SU-DHL-6 (cell line): Measurements from ENCODE around the gene ADRB1.

ENCODE experiments used
- H2AFZ ChIP-seq: fragments of 200-600 bp; sonication (generic); 2 replicates; pipeline ENCODE4 v1.6.1; 2014; ENCODE audit warnings: low read depth, mild to moderate bottlenecking, moderate library complexity, mixed read lengths, antibody characterized with exemption, low read length; ENCODE audit not compliant: severe bottlenecking
- H3F3A ChIP-seq: fragments of 200-600 bp; shearing (Covaris generic); 2 replicates; pipeline ENCODE4 v1.6.0; 2016; ENCODE audit warnings: antibody characterized with exemption, mild to moderate bottlenecking; ENCODE audit not compliant: insufficient read depth
- H3K27ac ChIP-seq: fragments of 200-600 bp; sonication (generic); 2 replicates; pipeline ENCODE4 v1.5.1; 2016; ENCODE audit warnings: low read depth, mild to moderate bottlenecking, low read length, moderate library complexity, mixed read lengths
- H3K27me3 ChIP-seq: fragments of 200-600 bp; sonication (generic), shearing (Covaris generic); 2 replicates; pipeline ENCODE4 v1.6.0; 2014; ENCODE audit warnings: mild to moderate bottlenecking, low read length
- H3K36me3 ChIP-seq: fragments of 200-600 bp; sonication (generic); 2 replicates; pipeline ENCODE4 v1.6.1; 2014; ENCODE audit warnings: mild to moderate bottlenecking, low read length, mixed read lengths
- H3K4me2 ChIP-seq: fragments of 300-600, 200-600 bp; shearing (Covaris generic), sonication (generic); 2 replicates; pipeline ENCODE4 v1.6.0; 2014; ENCODE audit warnings: low read length, low read depth, mild to moderate bottlenecking; ENCODE audit not compliant: poor library complexity, severe bottlenecking
- H3K4me3 ChIP-seq: fragments of 200-600 bp; sonication (generic); 2 replicates; pipeline ENCODE4 v1.5.1; 2014; ENCODE audit warnings: antibody characterized with exemption, low read length, mild to moderate bottlenecking, mixed read lengths; ENCODE audit not compliant: insufficient read depth, poor library complexity, severe bottlenecking
- H3K79me2 ChIP-seq: fragments of 200-600 bp; sonication (generic); 2 replicates; pipeline ENCODE4 v1.6.1; 2014; ENCODE audit warnings: mild to moderate bottlenecking, low read length, moderate library complexity; ENCODE audit not compliant: insufficient read depth
- H3K9ac ChIP-seq: fragments of 200-600 bp; sonication (generic); 2 replicates; pipeline ENCODE4 v1.7.0; 2014; ENCODE audit warnings: mild to moderate bottlenecking, low read length
- H3K9me2 ChIP-seq: fragments of 200-600 bp; sonication (generic); replicated peaks from 2 replicates; pipeline ENCODE4 v1.6.1; 2014; ENCODE audit warnings: low read length; ENCODE audit not compliant: insufficient read depth
- H3K9me3 ChIP-seq: fragments of 200-600 bp; sonication (generic); 2 replicates; pipeline ENCODE4 v1.6.1; 2014; ENCODE audit warnings: low read length, mixed read lengths; ENCODE audit not compliant: insufficient read depth
- H4K20me1 ChIP-seq: fragments of 200-600 bp; sonication (generic); 2 replicates; pipeline ENCODE4 v1.6.1; 2014; ENCODE audit warnings: low read depth, mild to moderate bottlenecking, antibody characterized with exemption, low read length, moderate library complexity, mixed read lengths
- CTCF ChIP-seq: fragments of 200-600 bp; sonication (generic); IDR thresholded peaks from one replicate; pipeline ENCODE4 v1.5.1; 2017; ENCODE audit warnings: antibody characterized with exemption, mild to moderate bottlenecking, low read length, moderate library complexity; ENCODE audit not compliant: insufficient read depth, poor library complexity, severe bottlenecking
- EZH2phosphoT487 ChIP-seq: fragments of 200-600 bp; sonication (generic), shearing (Covaris generic); conservative IDR thresholded peaks from 2 replicates; pipeline ENCODE4 v1.6.1; 2018; ENCODE audit warnings: mild to moderate bottlenecking, antibody characterized with exemption, low read length, moderate library complexity, mixed read lengths

Gene ADRB1

GRCh38 chr10:114027041-114027394 is 16.6 kb upstream of the ADRB1 start:
- no peak overlapping the region for H3K4me3 ChIP-seq
- no peaks in the 10 kb centered on the region for H3K9me2 ChIP-seq
- no peaks in the 10 kb centered on the region for H3F3A ChIP-seq
- H3K36me3 ChIP-seq: no peaks in the 10 kb centered on the region
- H3K4me2 ChIP-seq: no peak overlapping the region
- TF ChIP-seq CTCF (no peak), EZH2phosphoT487 (no peak)
- no peaks in the 10 kb centered on the region for H3K27me3 ChIP-seq
- H4K20me1 ChIP-seq: no peaks in the 10 kb centered on the region
- H3K27ac ChIP-seq: no peak overlapping the region
- H3K79me2 ChIP-seq: no peaks in the 10 kb centered on the region
- H3K9ac ChIP-seq: no peak overlapping the region
- H2AFZ ChIP-seq: no peak overlapping the region
- H3K9me3 ChIP-seq: no peaks in the 10 kb centered on the region

GRCh38 chr10:114027951-114028350 is 15.7 kb upstream of the ADRB1 start:
- no peaks in the 10 kb centered on the region for H3F3A ChIP-seq
- TF ChIP-seq CTCF (no peak), EZH2phosphoT487 (no peak)
- H3K4me2 ChIP-seq: no peak overlapping the region
- no peaks in the 10 kb centered on the region for H3K9me3 ChIP-seq
- H3K27me3 ChIP-seq: no peaks in the 10 kb centered on the region
- H3K4me3 ChIP-seq: no peak overlapping the region
- no peak overlapping the region for H3K9ac ChIP-seq
- H3K36me3 ChIP-seq: no peaks in the 10 kb centered on the region
- no peak overlapping the region for H3K27ac ChIP-seq
- H4K20me1 ChIP-seq: no peaks in the 10 kb centered on the region
- no peak overlapping the region for H2AFZ ChIP-seq
- no peaks in the 10 kb centered on the region for H3K9me2 ChIP-seq
- no peaks in the 10 kb centered on the region for H3K79me2 ChIP-seq

GRCh38 chr10:114028425-114028824 is 15.2 kb upstream of the ADRB1 start:
- Histone ChIP-seq H3K27me3 (no peaks in the 10 kb centered on the region), H3K9ac (no peak overlapping the region), H3K4me3 (no peak overlapping the region), H3K27ac (no peak overlapping the region), H3K36me3 (no peaks in the 10 kb centered on the region), H3K4me2 (no peak overlapping the region), H2AFZ (no peak overlapping the region), H3K9me2 (no peaks in the 10 kb centered on the region), H3K9me3 (no peaks in the 10 kb centered on the region), H3K79me2 (no peaks in the 10 kb centered on the region), H3F3A (no peaks in the 10 kb centered on the region), H4K20me1 (no peaks in the 10 kb centered on the region)
- TF ChIP-seq EZH2phosphoT487 (no peak), CTCF (no peak)

DNA sequence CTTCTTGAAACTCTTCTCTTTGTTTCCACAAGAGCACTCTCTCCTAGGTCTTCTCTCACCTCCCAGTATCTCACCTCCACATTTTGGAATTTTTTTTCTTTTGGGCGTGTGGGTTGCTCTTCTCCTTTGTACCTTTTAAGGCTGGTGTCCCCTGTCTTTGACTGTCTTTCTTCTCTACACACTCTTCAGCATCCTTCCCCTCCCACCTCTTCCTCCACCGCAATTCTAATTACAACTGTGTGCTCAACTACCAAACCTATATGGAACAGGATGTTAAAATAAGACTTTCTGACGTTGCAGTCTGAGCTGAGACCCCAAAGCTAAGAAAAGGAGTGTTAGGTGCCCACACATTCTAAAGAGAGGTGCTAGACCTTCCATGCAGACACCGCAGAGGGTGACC is 14.0 kb upstream of the ADRB1 start:
- Histone ChIP-seq H3K27me3 (no peaks in the 10 kb centered on the region), H3F3A (no peaks in the 10 kb centered on the region), H4K20me1 (no peaks in the 10 kb centered on the region), H3K4me2 (no peak overlapping the region), H2AFZ (no peak overlapping the region), H3K79me2 (no peaks in the 10 kb centered on the region), H3K9ac (no peak overlapping the region), H3K36me3 (no peaks in the 10 kb centered on the region), H3K27ac (no peak overlapping the region), H3K4me3 (no peak overlapping the region), H3K9me2 (no peaks in the 10 kb centered on the region), H3K9me3 (no peaks in the 10 kb centered on the region)
- no peak for TF ChIP-seq CTCF
- no peak for TF ChIP-seq EZH2phosphoT487
